DOHH2 (cell line): ENCODE results near the gene NLRP1.

Source experiments
- H3F3A ChIP-seq: fragments of 200-600 bp; sonication (generic), shearing (Covaris generic); 2 replicates; pipeline ENCODE4 v1.6.0; 2016; ENCODE audit warnings: antibody characterized with exemption, mild to moderate bottlenecking; ENCODE audit not compliant: control insufficient read depth, insufficient read depth
- H3K27ac ChIP-seq: fragments of 200-600 bp; sonication (generic); 2 replicates; pipeline ENCODE4 v1.5.1; 2014; ENCODE audit warnings: low read depth, mild to moderate bottlenecking, low read length, moderate library complexity
- H3K27me3 ChIP-seq: fragments of 200-600 bp; sonication (generic); 2 replicates; pipeline ENCODE4 v1.6.1; 2014; ENCODE audit warnings: mild to moderate bottlenecking, low read length, mixed read lengths; ENCODE audit not compliant: control insufficient read depth
- H3K36me3 ChIP-seq: fragments of 200-600 bp; sonication (generic); 2 replicates; pipeline ENCODE4 v1.6.1; 2014; ENCODE audit warnings: mild to moderate bottlenecking, low read length, moderate library complexity, mixed read lengths; ENCODE audit not compliant: control insufficient read depth
- H3K4me1 ChIP-seq: fragments of 200-600 bp; sonication (generic); 2 replicates; pipeline ENCODE4 v1.6.1; 2014; ENCODE audit warnings: mild to moderate bottlenecking, low read length, mixed read lengths; ENCODE audit not compliant: control insufficient read depth
- H3K4me2 ChIP-seq: fragments of 200-600 bp; sonication (generic); 2 replicates; pipeline ENCODE4 v1.6.0; 2014; ENCODE audit warnings: mild to moderate bottlenecking, low read length, moderate library complexity
- H3K4me3 ChIP-seq: fragments of 200-600 bp; sonication (generic); 2 replicates; pipeline ENCODE4 v1.5.1; 2014; ENCODE audit warnings: mild to moderate bottlenecking, low read length, mixed read lengths
- H3K79me2 ChIP-seq: fragments of 200-600 bp; sonication (generic); 2 replicates; pipeline ENCODE4 v1.6.1; 2014; ENCODE audit warnings: mild to moderate bottlenecking, low read length, mixed read lengths; ENCODE audit not compliant: control insufficient read depth
- H3K9me2 ChIP-seq: fragments of 200-600 bp; sonication (generic); replicated peaks from 2 replicates; pipeline ENCODE4 v1.6.1; 2014; ENCODE audit warnings: mild to moderate bottlenecking, low read length, mixed read lengths; ENCODE audit not compliant: control insufficient read depth
- H3K9me3 ChIP-seq: fragments of 200-600 bp; sonication (generic); 2 replicates; pipeline ENCODE4 v1.6.1; 2014; ENCODE audit warnings: antibody characterized with exemption, low read length, mixed read lengths; ENCODE audit not compliant: control insufficient read depth, insufficient read depth
- H4K20me1 ChIP-seq: fragments of 200-600 bp; sonication (generic); 2 replicates; pipeline ENCODE4 v1.6.0; 2014; ENCODE audit warnings: low read depth, mild to moderate bottlenecking, antibody characterized with exemption, low read length, moderate library complexity; ENCODE audit not compliant: control insufficient read depth, insufficient read depth
- EZH2phosphoT487 ChIP-seq: fragments of 200-600 bp; sonication (generic); IDR thresholded peaks from 2 replicates; pipeline ENCODE4 v1.6.1; 2017; ENCODE audit warnings: borderline replicate concordance, mild to moderate bottlenecking, antibody characterized with exemption, low read length, moderate library complexity, mixed read lengths
- TF ChIP-seq, protein P1 (sequence below): fragments of 200-600 bp; sonication (generic); IDR thresholded peaks from one replicate; pipeline ENCODE4 v1.5.1; 2014; ENCODE audit warnings: antibody characterized with exemption, mild to moderate bottlenecking, low read depth, low read length; ENCODE audit not compliant: poor library complexity, severe bottlenecking

NLRP1 gene

DNA sequence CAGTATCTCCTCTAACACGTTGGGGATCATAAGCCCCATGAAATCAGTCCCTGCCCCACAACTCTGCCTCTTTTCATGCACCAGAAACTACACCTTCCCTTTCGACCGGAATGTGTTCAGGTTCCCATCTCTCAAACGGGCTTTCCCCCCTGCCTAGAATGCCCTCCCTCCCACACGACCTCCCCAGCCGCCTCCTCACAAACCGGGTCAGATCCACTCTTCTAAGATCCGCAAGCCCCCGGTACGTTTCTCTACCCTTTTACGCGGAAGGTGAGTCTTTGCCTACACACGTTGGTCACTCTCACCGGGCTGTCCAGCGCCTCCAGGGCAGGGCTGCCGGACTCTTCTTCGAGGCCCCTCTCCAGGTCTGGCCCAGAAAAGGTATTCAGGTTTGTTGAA is 116.2 kb downstream of the NLRP1 start:
- TF ChIP-seq EZH2phosphoT487: no peak
- TF ChIP-seq, protein P1, sequence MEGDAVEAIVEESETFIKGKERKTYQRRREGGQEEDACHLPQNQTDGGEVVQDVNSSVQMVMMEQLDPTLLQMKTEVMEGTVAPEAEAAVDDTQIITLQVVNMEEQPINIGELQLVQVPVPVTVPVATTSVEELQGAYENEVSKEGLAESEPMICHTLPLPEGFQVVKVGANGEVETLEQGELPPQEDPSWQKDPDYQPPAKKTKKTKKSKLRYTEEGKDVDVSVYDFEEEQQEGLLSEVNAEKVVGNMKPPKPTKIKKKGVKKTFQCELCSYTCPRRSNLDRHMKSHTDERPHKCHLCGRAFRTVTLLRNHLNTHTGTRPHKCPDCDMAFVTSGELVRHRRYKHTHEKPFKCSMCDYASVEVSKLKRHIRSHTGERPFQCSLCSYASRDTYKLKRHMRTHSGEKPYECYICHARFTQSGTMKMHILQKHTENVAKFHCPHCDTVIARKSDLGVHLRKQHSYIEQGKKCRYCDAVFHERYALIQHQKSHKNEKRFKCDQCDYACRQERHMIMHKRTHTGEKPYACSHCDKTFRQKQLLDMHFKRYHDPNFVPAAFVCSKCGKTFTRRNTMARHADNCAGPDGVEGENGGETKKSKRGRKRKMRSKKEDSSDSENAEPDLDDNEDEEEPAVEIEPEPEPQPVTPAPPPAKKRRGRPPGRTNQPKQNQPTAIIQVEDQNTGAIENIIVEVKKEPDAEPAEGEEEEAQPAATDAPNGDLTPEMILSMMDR: no peak
- H3K27ac ChIP-seq: peak overlapping the region; percentile 27

DNA sequence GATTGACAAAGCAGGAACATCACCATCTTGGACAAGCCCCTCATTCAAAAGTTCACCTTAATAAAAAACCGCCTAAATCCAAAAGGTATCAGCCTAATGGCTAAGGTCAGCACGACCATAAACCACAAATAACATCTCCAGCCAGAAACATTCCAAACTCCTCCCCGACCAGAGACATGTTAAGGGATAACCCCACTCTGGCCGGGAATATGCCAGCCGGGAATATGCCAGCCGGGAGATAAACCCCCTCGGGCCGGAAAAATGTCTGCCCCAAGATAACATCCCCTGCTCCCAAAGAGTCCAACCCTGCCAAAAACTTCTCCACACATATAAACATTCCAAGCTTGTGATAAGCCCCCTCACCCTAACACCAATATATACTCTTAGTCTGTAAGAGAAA is 116.9 kb downstream of the NLRP1 start:
- TF ChIP-seq EZH2phosphoT487: no peak
- TF ChIP-seq, protein P1: no peak
- Histone ChIP-seq H3K27ac (no peak overlapping the region), H4K20me1 (peaks cover 14% of the 10 kb centered on the region), H3K4me1 (peaks cover 29% of the 10 kb centered on the region), H3K4me3 (peak overlapping the region; percentile 89), H3F3A (peaks cover 8% of the 10 kb centered on the region), H3K79me2 (peaks cover 64% of the 10 kb centered on the region), H3K27me3 (no peaks in the 10 kb centered on the region), H3K4me2 (peak overlapping the region; percentile 69), H3K9me2 (no peaks in the 10 kb centered on the region), H3K9me3 (no peaks in the 10 kb centered on the region), H3K36me3 (peaks cover 52% of the 10 kb centered on the region)

More for the DNA sequence above, 116.2 kb downstream of the NLRP1 start:
- H3K9me3 ChIP-seq: no peaks in the 10 kb centered on the region
- H3K9me2 ChIP-seq: no peaks in the 10 kb centered on the region
- peaks cover 29% of the 10 kb centered on the region for H3K4me1 ChIP-seq
- peak overlapping the region; percentile 69 for H3K4me2 ChIP-seq
- H3K79me2 ChIP-seq: peaks cover 57% of the 10 kb centered on the region
- peak overlapping the region; percentile 89 for H3K4me3 ChIP-seq
- peaks cover 52% of the 10 kb centered on the region for H3K36me3 ChIP-seq
- no peaks in the 10 kb centered on the region for H3K27me3 ChIP-seq
- H3F3A ChIP-seq: peaks cover 10% of the 10 kb centered on the region
- H4K20me1 ChIP-seq: peaks cover 14% of the 10 kb centered on the region

DNA sequence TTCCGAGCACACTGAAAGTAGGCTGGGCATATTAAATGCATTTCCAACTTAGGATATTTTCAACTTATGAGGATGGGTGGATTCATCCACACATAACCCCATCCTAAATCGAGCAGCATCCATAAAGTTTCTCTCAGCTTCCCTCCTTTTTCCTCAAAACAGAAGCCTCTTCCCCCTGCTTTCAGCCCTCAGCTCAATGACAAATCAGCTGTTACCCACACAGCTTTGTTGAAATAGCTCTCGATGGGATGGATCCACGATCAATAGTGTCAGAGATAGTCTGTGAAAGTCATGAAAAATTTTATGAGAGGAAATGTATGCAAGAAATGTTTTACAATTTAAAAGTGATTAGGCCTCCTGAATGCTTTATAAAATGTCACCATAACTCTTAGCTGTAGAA is 118.0 kb downstream of the NLRP1 start:
- Histone ChIP-seq H3K27me3 (no peaks in the 10 kb centered on the region), H4K20me1 (peaks cover 14% of the 10 kb centered on the region), H3K9me2 (no peaks in the 10 kb centered on the region), H3K27ac (no peak overlapping the region), H3F3A (peaks cover 2% of the 10 kb centered on the region), H3K4me1 (peaks cover 29% of the 10 kb centered on the region), H3K9me3 (no peaks in the 10 kb centered on the region), H3K79me2 (peaks cover 71% of the 10 kb centered on the region), H3K4me2 (peak overlapping the region; percentile 69), H3K4me3 (peak overlapping the region; percentile 89), H3K36me3 (peaks cover 55% of the 10 kb centered on the region)
- no peak for TF ChIP-seq EZH2phosphoT487
- TF ChIP-seq, protein P1: no peak
